HepG2 (cell line): ENCODE results near the gene UBE2C. TPM values are rescaled to one million over a fixed set of nuclear protein-coding genes. Genes with fewer than 3 reads are reported as not detected.

ENCODE experiments used
- CBX2 ChIP-seq, 2 experiments: fragments of 200-600 bp in 1 of 2; sonication (generic); formaldehyde crosslinking in 1 of 2; IDR thresholded peaks; 2 replicates each; pipeline versions ENCODE4 v1.7.0 to v1.8.1; 2018 to 2022; ENCODE audit warnings: low read depth in 2 of 2, low read length in 1 of 2, mild to moderate bottlenecking in 1 of 2, missing genetic modification reagents in 1 of 2
- CENPX ChIP-seq: sonication (generic); formaldehyde crosslinking; IDR thresholded peaks from 2 replicates; pipeline ENCODE4 v1.9.0; 2021; ENCODE audit warnings: mild to moderate bottlenecking, missing genetic modification reagents, moderate library complexity
- CHCHD3 ChIP-seq: sonication (generic); formaldehyde crosslinking; IDR thresholded peaks from 2 replicates; pipeline ENCODE4 v1.8.0; 2022; ENCODE audit warnings: mild to moderate bottlenecking, missing genetic modification reagents, moderate library complexity
- HMG20A ChIP-seq: IDR thresholded peaks from 2 replicates; pipeline ENCODE4 v1.6.1; 2016; ENCODE audit warnings: borderline replicate concordance
- IRX3 ChIP-seq: sonication (generic); formaldehyde crosslinking; IDR thresholded peaks from 2 replicates; pipeline ENCODE4 v1.8.1; 2023; ENCODE audit warnings: mild to moderate bottlenecking, low read depth, missing genetic modification reagents, borderline replicate concordance
- KDM6A ChIP-seq: IDR thresholded peaks from 2 replicates; pipeline ENCODE4 v1.6.1; 2016; ENCODE audit warnings: low read depth
- MBNL3 ChIP-seq: fragments of 250-450 bp; sonication (Bioruptor Pico); conservative IDR thresholded peaks from 2 replicates; pipeline ENCODE4 v1.8.0; 2022; ENCODE audit warnings: mild to moderate bottlenecking, inconsistent platforms
- NCOR1 ChIP-seq: fragments of 200-600 bp; sonication (generic); IDR thresholded peaks from 2 replicates; pipeline ENCODE4 v1.7.0; 2017; ENCODE audit warnings: antibody characterized with exemption, low read length, borderline replicate concordance
- NFYC ChIP-seq: IDR thresholded peaks from 2 replicates; pipeline ENCODE4 v1.6.1; 2016; ENCODE audit warnings: missing genetic modification reagents, missing compliant biosample characterization
- NR3C1 ChIP-seq: sonication (generic); formaldehyde crosslinking; IDR thresholded peaks from 2 replicates; pipeline ENCODE4 v1.4.0; 2020; ENCODE audit warnings: missing genetic modification reagents
- PCBP1 ChIP-seq: fragments of 200-400 bp; formaldehyde crosslinking; IDR thresholded peaks from 2 replicates; pipeline ENCODE4 v1.6.1; 2017; ENCODE audit warnings: mild to moderate bottlenecking, low read depth, low read length, borderline replicate concordance
- PHF5A ChIP-seq: IDR thresholded peaks from one replicate; pipeline ENCODE4 v1.6.1; 2018; ENCODE audit warnings: low read depth, missing genetic modification reagents; ENCODE audit not compliant: unreplicated experiment
- PHF8 ChIP-seq: sonication (generic); formaldehyde crosslinking; IDR thresholded peaks from 2 replicates; pipeline ENCODE4 v1.5.0; 2020; ENCODE audit warnings: missing genetic modification reagents
- RBM22 ChIP-seq: fragments of 200-400 bp; formaldehyde crosslinking; optimal IDR thresholded peaks from 2 replicates; pipeline ENCODE3; 2017; ENCODE audit warnings: mild to moderate bottlenecking, low read length, moderate library complexity
- RBM39 ChIP-seq: fragments of 200-400 bp; formaldehyde crosslinking; IDR thresholded peaks from one replicate; pipeline ENCODE4 v1.6.1; 2018; ENCODE audit warnings: antibody characterized with exemption, mild to moderate bottlenecking, low read depth, low read length; ENCODE audit not compliant: poor library complexity, severe bottlenecking
- RCOR2 ChIP-seq: IDR thresholded peaks from 2 replicates; pipeline ENCODE4 v1.6.1; 2016; ENCODE audit warnings: missing biosample characterization, missing genetic modification reagents
- RFXAP ChIP-seq: sonication (generic); formaldehyde crosslinking; IDR thresholded peaks from 2 replicates; pipeline ENCODE4 v1.4.0; 2020; ENCODE audit warnings: missing genetic modification reagents, borderline replicate concordance
- SUZ12 ChIP-seq: fragments of 150-350 bp; IDR thresholded peaks from 2 replicates; pipeline ENCODE4 v1.6.1; 2014; ENCODE audit warnings: low read depth, low read length
- TRIM24 ChIP-seq: sonication (generic); formaldehyde crosslinking; IDR thresholded peaks from 2 replicates; pipeline ENCODE4 v1.8.0; 2022; ENCODE audit warnings: mild to moderate bottlenecking, missing genetic modification reagents
- ZBTB21 ChIP-seq: sonication (generic); formaldehyde crosslinking; IDR thresholded peaks from 2 replicates; pipeline ENCODE4 v1.4.0; 2020; ENCODE audit warnings: missing genetic modification reagents
- ZMAT3 ChIP-seq: sonication (generic); formaldehyde crosslinking; conservative IDR thresholded peaks from 2 replicates; pipeline ENCODE4 v1.7.0; 2021; ENCODE audit warnings: missing genetic modification reagents
- ZNF12 ChIP-seq: sonication (generic); formaldehyde crosslinking; IDR thresholded peaks from 2 replicates; pipeline ENCODE4 v1.5.0; 2020; ENCODE audit warnings: missing genetic modification reagents
- ZNF598 ChIP-seq: sonication (generic); formaldehyde crosslinking; IDR thresholded peaks from 2 replicates; pipeline ENCODE4 v1.5.1; 2020; ENCODE audit warnings: mild to moderate bottlenecking, missing genetic modification reagents, borderline replicate concordance
- ZNF747 ChIP-seq: sonication (generic); formaldehyde crosslinking; IDR thresholded peaks from 2 replicates; pipeline ENCODE4 v1.8.1; 2023; ENCODE audit warnings: missing genetic modification reagents, mild to moderate bottlenecking, borderline replicate concordance
- ZNF780A ChIP-seq: sonication (generic); formaldehyde crosslinking; IDR thresholded peaks from 2 replicates; pipeline ENCODE4 v1.8.0; 2022; ENCODE audit warnings: mild to moderate bottlenecking, missing genetic modification reagents, moderate library complexity
- ZNF878 ChIP-seq: sonication (generic); formaldehyde crosslinking; IDR thresholded peaks from 2 replicates; pipeline ENCODE4 v1.8.1; 2023; ENCODE audit warnings: mild to moderate bottlenecking, missing genetic modification reagents, moderate library complexity
- polyA plus RNA-seq, 8 experiments: library from polyadenylated mRNA; depleted of rRNA in 3 of 8; stranded (reverse) in 7 of 8; unstranded in 1 of 8; fragments of >200 nt; fragmentation: Illumina TruSeq in 4 of 8; extraction: Trizol in 4 of 8; gene quantifications; 2 replicates each; pipeline versions ENCODE4 v1.2.1 to v1.2.3, GENCODE V29; 2011 to 2016; ENCODE audit warnings: low read depth in 4 of 8, missing spikeins in 1 of 8, mixed read lengths in 1 of 8; ENCODE audit not compliant: insufficient read depth in 1 of 8
- total RNA-seq, 5 experiments: library from RNA; depleted of rRNA; stranded (reverse); fragments of >200 nt; fragmentation: Illumina TruSeq; extraction: Trizol; gene quantifications; 2 replicates each; pipeline ENCODE4 v1.2.3, GENCODE V29; 2016; ENCODE audit warnings: low read depth in 1 of 5
- TF ChIP-seq, protein P1 (sequence below): sonication (generic); formaldehyde crosslinking; IDR thresholded peaks from 2 replicates; pipeline ENCODE4 v1.4.0; 2020; ENCODE audit warnings: missing genetic modification reagents
- TF ChIP-seq, protein P2 (sequence below): sonication (generic); formaldehyde crosslinking; IDR thresholded peaks from 2 replicates; pipeline ENCODE4 v1.5.0; 2020; ENCODE audit warnings: missing genetic modification reagents

Gene UBE2C
- total and polyA plus RNA-seq, 2 of the 13 experiments (the other 11 are each of a cell fraction or from before 2014, with no cell fraction given) = 100 to 123 TPM

DNA sequence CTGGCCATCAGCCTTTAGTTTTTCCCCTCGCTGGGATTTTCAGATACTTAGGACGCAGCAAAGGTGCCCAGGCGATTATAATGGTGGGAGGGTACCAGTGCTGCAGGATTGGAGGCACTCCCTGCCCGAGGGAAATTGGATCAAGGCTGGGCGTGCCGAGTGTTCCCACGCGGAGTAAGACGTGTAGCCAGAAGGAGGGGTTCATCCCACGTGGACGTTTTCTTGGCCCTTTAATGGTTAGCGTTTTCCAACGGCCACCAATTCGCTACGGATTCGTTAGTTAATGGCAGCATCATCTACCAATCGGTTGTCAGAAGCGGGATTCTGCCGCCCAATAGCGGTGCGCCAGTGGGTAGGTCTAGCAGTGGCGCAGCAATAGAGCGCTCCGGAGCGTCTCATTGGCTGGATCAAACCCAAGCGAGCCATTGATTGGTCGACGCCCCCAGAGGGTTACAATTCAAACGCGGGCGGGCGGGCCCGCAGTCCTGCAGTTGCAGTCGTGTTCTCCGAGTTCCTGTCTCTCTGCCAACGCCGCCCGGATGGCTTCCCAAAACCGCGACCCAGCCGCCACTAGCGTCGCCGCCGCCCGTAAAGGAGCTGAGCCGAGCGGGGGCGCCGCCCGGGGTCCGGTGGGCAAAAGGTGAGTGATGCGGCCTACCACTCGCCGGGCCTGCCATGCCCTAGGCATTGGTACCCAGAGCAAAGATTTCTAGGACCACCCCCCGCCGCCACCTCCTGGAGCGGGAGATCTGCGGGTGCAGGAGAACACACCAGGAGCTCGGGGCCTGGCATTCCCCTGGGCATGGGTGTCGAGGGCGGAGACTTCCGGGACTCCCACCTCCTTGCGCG lies at the start of gene UBE2C (continued):
- no peak for TF ChIP-seq ZNF12 (CRISPR knock-in tag)
- no peak; the same call in 1 of the 2 replicates for TF ChIP-seq ZNF598 (CRISPR knock-in tag)
- TF ChIP-seq, protein P1, sequence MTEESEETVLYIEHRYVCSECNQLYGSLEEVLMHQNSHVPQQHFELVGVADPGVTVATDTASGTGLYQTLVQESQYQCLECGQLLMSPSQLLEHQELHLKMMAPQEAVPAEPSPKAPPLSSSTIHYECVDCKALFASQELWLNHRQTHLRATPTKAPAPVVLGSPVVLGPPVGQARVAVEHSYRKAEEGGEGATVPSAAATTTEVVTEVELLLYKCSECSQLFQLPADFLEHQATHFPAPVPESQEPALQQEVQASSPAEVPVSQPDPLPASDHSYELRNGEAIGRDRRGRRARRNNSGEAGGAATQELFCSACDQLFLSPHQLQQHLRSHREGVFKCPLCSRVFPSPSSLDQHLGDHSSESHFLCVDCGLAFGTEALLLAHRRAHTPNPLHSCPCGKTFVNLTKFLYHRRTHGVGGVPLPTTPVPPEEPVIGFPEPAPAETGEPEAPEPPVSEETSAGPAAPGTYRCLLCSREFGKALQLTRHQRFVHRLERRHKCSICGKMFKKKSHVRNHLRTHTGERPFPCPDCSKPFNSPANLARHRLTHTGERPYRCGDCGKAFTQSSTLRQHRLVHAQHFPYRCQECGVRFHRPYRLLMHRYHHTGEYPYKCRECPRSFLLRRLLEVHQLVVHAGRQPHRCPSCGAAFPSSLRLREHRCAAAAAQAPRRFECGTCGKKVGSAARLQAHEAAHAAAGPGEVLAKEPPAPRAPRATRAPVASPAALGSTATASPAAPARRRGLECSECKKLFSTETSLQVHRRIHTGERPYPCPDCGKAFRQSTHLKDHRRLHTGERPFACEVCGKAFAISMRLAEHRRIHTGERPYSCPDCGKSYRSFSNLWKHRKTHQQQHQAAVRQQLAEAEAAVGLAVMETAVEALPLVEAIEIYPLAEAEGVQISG (CRISPR knock-in tag) = peak; percentile 50
- 0 out of 2 replicates have a peak, but pooled peaks have one; percentile 47 for TF ChIP-seq CHCHD3 (CRISPR knock-in tag)
- no peak for TF ChIP-seq NR3C1 (CRISPR knock-in tag)
- no peak for TF ChIP-seq KDM6A (CRISPR knock-in tag)
- TF ChIP-seq, protein P2, sequence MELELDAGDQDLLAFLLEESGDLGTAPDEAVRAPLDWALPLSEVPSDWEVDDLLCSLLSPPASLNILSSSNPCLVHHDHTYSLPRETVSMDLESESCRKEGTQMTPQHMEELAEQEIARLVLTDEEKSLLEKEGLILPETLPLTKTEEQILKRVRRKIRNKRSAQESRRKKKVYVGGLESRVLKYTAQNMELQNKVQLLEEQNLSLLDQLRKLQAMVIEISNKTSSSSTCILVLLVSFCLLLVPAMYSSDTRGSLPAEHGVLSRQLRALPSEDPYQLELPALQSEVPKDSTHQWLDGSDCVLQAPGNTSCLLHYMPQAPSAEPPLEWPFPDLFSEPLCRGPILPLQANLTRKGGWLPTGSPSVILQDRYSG = no peak
- no peak for TF ChIP-seq HMG20A
- TF ChIP-seq ZNF878 = peak; percentile 83; the same call in 1 of the 2 replicates
- TF ChIP-seq MBNL3 (CRISPR knock-in tag) = no peak
- TF ChIP-seq IRX3 (CRISPR knock-in tag) = peak; percentile 87; the same call in 1 of the 2 replicates
- 0 out of 2 replicates have a peak, but pooled peaks have one; percentile 67 for TF ChIP-seq RFXAP (CRISPR knock-in tag)
- peak; percentile 89 for TF ChIP-seq RBM22
- no peak for TF ChIP-seq ZBTB21 (CRISPR knock-in tag)
- TF ChIP-seq PHF8 (CRISPR knock-in tag) = peak; percentile 90
- no peak for TF ChIP-seq RCOR2 (CRISPR knock-in tag)
- peak; percentile 56; the same call in 1 of the 2 replicates for TF ChIP-seq NCOR1
- peak; percentile 92 for TF ChIP-seq ZNF780A
- no peak for TF ChIP-seq CENPX (CRISPR knock-in tag)
- no peak for TF ChIP-seq PCBP1
- peak; percentile 98 for TF ChIP-seq NFYC (CRISPR knock-in tag)
- peak; percentile 68 for TF ChIP-seq RBM39
- TF ChIP-seq SUZ12 = no peak
- TF ChIP-seq ZMAT3 = 0 out of 2 replicates have a peak, but pooled peaks have one; percentile 70
- no peak for TF ChIP-seq TRIM24 (CRISPR knock-in tag)
- TF ChIP-seq CBX2 (IDR thresholded peaks at IDR 0.05; ENCODE audit: low read depth, low read length) = no peak
- TF ChIP-seq CBX2 (CRISPR knock-in tag; IDR thresholded peaks at IDR 0.05; ENCODE audit: low read depth) = no peak
- TF ChIP-seq ZNF747 (CRISPR knock-in tag) = 0 out of 2 replicates have a peak, but pooled peaks have one; percentile 47
- TF ChIP-seq PHF5A (CRISPR knock-in tag) = peak; percentile 66
